GM20000 (cell line): ENCODE data around the gene TBP.

ENCODE experiments used
- DNase-seq: peaks from one replicate; pipeline ENCODE4 v3.0.0; 2012; ENCODE audit warnings: low spot score
- CTCF ChIP-seq: IDR thresholded peaks from 2 replicates; pipeline ENCODE4 v1.5.1; 2012; ENCODE audit warnings: mild to moderate bottlenecking, control low read depth; ENCODE audit errors: extremely low read depth, missing control alignments

Gene TBP

GRCh38 chr6:170510631-170511030 lies 43.5 kb upstream of the TBP start:
- TF ChIP-seq CTCF = no peak
- no peak for DNase-seq

GRCh38 chr6:170512249-170512648 lies 41.9 kb upstream of the TBP start:
- no peak for DNase-seq
- no peak for TF ChIP-seq CTCF

GRCh38 chr6:170514908-170515307 lies 39.3 kb upstream of the TBP start:
- no peak for TF ChIP-seq CTCF
- no peak for DNase-seq

GRCh38 chr6:170516783-170517616 lies 37.2 kb upstream of the TBP start:
- peak; percentile 56 for DNase-seq
- TF ChIP-seq CTCF = peak; percentile 52

- TF ChIP-seq CTCF = peak; percentile 8
- no peak for DNase-seq
Observed at GRCh38 chr6:170522565-170523183, 31.5 kb upstream of the TBP start.

- no peak for DNase-seq
- TF ChIP-seq CTCF = no peak
Observed at GRCh38 chr6:170523256-170524171, 30.7 kb upstream of the TBP start.

GRCh38 chr6:170524172-170524502 lies 30.0 kb upstream of the TBP start:
- no peak for TF ChIP-seq CTCF
- no peak for DNase-seq
